Measurements from ENCODE around the gene PRPF31.
A peak's percentile ranks its signal among the peaks of the same experiment; 100 is the strongest.

DNA sequence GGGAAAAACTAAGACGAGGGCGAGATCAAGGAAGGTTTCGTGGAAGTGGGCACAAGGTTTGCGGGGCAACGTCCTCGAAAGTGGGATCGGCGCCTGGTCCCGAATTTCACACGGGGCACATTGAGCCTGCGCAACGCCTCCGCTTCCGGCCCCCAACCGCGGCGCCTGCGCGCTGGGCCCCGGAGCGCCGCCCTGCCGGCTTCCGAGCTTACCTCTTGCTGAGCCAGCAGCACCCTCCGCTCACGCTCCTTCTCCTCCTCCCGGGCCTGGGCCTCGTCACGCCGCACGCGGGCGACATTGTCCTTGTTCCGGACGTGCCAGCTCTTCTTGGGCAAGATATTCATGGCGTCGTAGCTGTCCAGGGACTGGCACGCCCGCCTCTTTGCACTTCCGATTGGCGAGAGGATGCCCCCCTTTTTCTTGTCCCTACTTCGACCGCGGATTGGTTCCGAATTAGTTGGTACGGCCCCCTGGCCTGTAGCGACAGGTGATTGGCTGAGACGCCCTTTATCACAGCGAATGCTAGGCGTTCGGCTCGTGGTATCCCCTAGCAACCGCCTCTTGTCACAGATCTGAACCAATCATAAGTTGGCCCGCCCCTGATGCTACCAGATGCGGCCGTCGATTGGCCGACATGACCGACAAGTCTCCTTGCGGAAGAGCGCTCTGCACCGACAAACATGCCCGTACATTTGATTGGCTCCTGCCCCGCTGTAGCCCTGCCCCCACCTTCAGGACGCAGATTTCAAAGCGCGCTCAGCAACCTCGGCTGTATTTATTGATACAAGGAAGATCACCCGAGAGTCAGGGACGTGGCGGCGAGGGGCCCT, 44.0 kb downstream of the PRPF31 start, which contains the start of gene LENG1:
- TF ChIP-seq EZH2 (IDR thresholded peaks at IDR 0.05; ENCODE audit: borderline replicate concordance, insufficient read depth, low read length, poor library complexity, severe bottlenecking) (no peak), EP300 (conservative IDR thresholded peaks at IDR 0.05; ENCODE audit: poor library complexity, severe bottlenecking) (peak; percentile 65), MXI1 (conservative IDR thresholded peaks at IDR 0.05; ENCODE audit: poor library complexity, severe bottlenecking) (peak; percentile 95)
- TF ChIP-seq, protein P1, sequence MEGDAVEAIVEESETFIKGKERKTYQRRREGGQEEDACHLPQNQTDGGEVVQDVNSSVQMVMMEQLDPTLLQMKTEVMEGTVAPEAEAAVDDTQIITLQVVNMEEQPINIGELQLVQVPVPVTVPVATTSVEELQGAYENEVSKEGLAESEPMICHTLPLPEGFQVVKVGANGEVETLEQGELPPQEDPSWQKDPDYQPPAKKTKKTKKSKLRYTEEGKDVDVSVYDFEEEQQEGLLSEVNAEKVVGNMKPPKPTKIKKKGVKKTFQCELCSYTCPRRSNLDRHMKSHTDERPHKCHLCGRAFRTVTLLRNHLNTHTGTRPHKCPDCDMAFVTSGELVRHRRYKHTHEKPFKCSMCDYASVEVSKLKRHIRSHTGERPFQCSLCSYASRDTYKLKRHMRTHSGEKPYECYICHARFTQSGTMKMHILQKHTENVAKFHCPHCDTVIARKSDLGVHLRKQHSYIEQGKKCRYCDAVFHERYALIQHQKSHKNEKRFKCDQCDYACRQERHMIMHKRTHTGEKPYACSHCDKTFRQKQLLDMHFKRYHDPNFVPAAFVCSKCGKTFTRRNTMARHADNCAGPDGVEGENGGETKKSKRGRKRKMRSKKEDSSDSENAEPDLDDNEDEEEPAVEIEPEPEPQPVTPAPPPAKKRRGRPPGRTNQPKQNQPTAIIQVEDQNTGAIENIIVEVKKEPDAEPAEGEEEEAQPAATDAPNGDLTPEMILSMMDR (IDR thresholded peaks at IDR 0.05; ENCODE audit: poor library complexity, severe bottlenecking) = peak; percentile 84
- TF ChIP-seq, protein P2, sequence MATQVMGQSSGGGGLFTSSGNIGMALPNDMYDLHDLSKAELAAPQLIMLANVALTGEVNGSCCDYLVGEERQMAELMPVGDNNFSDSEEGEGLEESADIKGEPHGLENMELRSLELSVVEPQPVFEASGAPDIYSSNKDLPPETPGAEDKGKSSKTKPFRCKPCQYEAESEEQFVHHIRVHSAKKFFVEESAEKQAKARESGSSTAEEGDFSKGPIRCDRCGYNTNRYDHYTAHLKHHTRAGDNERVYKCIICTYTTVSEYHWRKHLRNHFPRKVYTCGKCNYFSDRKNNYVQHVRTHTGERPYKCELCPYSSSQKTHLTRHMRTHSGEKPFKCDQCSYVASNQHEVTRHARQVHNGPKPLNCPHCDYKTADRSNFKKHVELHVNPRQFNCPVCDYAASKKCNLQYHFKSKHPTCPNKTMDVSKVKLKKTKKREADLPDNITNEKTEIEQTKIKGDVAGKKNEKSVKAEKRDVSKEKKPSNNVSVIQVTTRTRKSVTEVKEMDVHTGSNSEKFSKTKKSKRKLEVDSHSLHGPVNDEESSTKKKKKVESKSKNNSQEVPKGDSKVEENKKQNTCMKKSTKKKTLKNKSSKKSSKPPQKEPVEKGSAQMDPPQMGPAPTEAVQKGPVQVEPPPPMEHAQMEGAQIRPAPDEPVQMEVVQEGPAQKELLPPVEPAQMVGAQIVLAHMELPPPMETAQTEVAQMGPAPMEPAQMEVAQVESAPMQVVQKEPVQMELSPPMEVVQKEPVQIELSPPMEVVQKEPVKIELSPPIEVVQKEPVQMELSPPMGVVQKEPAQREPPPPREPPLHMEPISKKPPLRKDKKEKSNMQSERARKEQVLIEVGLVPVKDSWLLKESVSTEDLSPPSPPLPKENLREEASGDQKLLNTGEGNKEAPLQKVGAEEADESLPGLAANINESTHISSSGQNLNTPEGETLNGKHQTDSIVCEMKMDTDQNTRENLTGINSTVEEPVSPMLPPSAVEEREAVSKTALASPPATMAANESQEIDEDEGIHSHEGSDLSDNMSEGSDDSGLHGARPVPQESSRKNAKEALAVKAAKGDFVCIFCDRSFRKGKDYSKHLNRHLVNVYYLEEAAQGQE (IDR thresholded peaks at IDR 0.05; ENCODE audit: borderline replicate concordance) = peak; percentile 62

All from neural cell (in vitro differentiated cells).